Suprapubic skin (tissue), 4 donors: ENCODE results near the gene MLXIP.

ENCODE experiments used
- EP300 ChIP-seq: sonication (generic); formaldehyde crosslinking; IDR thresholded peaks from one replicate; pipeline ENCODE4 v1.6.1; 2017; ENCODE audit warnings: antibody characterized with exemption
- POLR2A ChIP-seq, 2 donors: fragments of 450-650 bp; IDR thresholded peaks; one replicate each; pipeline ENCODE4 v1.6.1; 2017; ENCODE audit warnings: antibody characterized with exemption in 2 of 2, mild to moderate bottlenecking in 2 of 2, moderate library complexity in 2 of 2
- POLR2AphosphoS5 ChIP-seq, 3 donors: sonication (generic); formaldehyde crosslinking; IDR thresholded peaks; one replicate each; pipeline ENCODE4 v1.6.1; 2017; ENCODE audit warnings: antibody characterized with exemption in 3 of 3
- TF ChIP-seq, protein P1 (sequence below), 2 donors: fragments of 200-600 bp in 1 of 2; fragments of 450-650 bp in 1 of 2; sonication (generic) in 1 of 2; IDR thresholded peaks; one replicate each; pipeline ENCODE4 v1.5.1; 2016 to 2019; ENCODE audit warnings: antibody characterized with exemption in 2 of 2, mild to moderate bottlenecking in 1 of 2, moderate library complexity in 1 of 2

DNA sequence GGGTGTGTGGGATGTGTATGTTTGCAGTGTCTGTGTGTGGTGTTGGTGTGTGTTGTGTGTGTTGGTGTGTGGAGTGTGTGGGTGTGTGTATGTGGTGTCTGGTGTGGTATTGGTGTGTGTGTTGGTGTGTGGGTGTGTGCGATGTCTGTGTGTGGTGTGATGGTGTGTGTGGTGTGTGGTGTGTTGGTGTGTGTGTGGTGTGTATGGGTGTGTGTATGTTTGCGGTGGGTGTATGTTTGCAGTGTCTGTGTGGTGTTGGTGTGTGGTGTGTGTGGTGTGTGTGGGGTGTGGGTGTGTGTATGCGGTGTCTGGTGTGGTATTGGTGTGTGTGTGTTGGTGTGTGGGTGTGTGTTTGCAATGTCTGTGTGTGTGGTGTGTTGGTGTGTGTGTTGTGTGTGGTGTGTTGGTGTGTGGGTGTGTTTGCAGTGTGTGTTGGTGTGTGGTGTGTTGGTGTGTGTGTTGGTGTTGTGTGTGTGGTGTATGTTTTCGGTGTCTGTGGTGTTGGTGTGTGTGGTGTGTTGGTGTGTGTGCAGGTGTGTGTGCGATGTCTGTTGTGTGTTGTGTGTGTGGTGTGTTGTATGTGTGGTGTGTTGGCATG, 15.7 kb downstream of the MLXIP start:
- TF ChIP-seq, protein P1, sequence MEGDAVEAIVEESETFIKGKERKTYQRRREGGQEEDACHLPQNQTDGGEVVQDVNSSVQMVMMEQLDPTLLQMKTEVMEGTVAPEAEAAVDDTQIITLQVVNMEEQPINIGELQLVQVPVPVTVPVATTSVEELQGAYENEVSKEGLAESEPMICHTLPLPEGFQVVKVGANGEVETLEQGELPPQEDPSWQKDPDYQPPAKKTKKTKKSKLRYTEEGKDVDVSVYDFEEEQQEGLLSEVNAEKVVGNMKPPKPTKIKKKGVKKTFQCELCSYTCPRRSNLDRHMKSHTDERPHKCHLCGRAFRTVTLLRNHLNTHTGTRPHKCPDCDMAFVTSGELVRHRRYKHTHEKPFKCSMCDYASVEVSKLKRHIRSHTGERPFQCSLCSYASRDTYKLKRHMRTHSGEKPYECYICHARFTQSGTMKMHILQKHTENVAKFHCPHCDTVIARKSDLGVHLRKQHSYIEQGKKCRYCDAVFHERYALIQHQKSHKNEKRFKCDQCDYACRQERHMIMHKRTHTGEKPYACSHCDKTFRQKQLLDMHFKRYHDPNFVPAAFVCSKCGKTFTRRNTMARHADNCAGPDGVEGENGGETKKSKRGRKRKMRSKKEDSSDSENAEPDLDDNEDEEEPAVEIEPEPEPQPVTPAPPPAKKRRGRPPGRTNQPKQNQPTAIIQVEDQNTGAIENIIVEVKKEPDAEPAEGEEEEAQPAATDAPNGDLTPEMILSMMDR (IDR thresholded peaks at IDR 0.05) = no peak
- TF ChIP-seq POLR2A (IDR thresholded peaks at IDR 0.05) = no peak
- TF ChIP-seq POLR2AphosphoS5 (IDR thresholded peaks at IDR 0.05) = no peak
- TF ChIP-seq EP300 = no peak
